Breast epithelium (tissue), 4 donors: ENCODE data around the gene BAIAP3. TPM values are rescaled to one million over a fixed set of nuclear protein-coding genes. Genes with fewer than 3 reads are reported as not detected.

Source experiments
- DNase-seq, 2 donors: peaks; one replicate each; pipeline ENCODE4 v3.0.0-alpha.2; 2019; ENCODE audit warnings: low spot score in 2 of 2
- H3K27ac ChIP-seq, 2 donors: fragments of 200-600 bp; sonication (generic) in 1 of 2; one replicate each; pipeline ENCODE4 v1.5.1; 2016 to 2019; ENCODE audit warnings: mild to moderate bottlenecking in 1 of 2
- H3K27me3 ChIP-seq, 2 donors: fragments of 200-600 bp; sonication (generic) in 1 of 2; one replicate each; pipeline versions ENCODE4 v1.5.1 to v1.6.0; 2017 to 2019; ENCODE audit warnings: control low read depth in 1 of 2, mild to moderate bottlenecking in 1 of 2
- H3K36me3 ChIP-seq: fragments of 200-600 bp; one replicate; pipeline ENCODE4 v1.5.1; 2019
- H3K4me1 ChIP-seq, 2 donors: fragments of 200-600 bp; sonication (generic); one replicate each; pipeline ENCODE4 v1.5.1; 2016 to 2019; ENCODE audit warnings: control low read depth in 1 of 2
- H3K4me3 ChIP-seq, 3 donors: fragments of 200-600 bp; sonication (generic); 1 replicate in 2 of 3; 2 replicates in 1 of 3; pipeline ENCODE4 v1.5.1; 2016 to 2019; ENCODE audit warnings: mild to moderate bottlenecking in 3 of 3, moderate library complexity in 2 of 3
- H3K9me3 ChIP-seq, 2 donors: fragments of 200-600 bp; sonication (generic) in 1 of 2; one replicate each; pipeline ENCODE4 v1.5.1; 2016 to 2019; ENCODE audit warnings: control low read depth in 1 of 2
- POLR2A ChIP-seq: fragments of 450-650 bp; IDR thresholded peaks from one replicate; pipeline ENCODE4 v1.6.1; 2016; ENCODE audit warnings: antibody characterized with exemption, mild to moderate bottlenecking, moderate library complexity
- POLR2AphosphoS5 ChIP-seq, 3 donors: sonication (generic); formaldehyde crosslinking; IDR thresholded peaks; one replicate each; pipeline ENCODE4 v1.6.1; 2017; ENCODE audit warnings: antibody characterized with exemption in 3 of 3
- intact Hi-C: fragments of 100-400 bp; cut with DNase I; formaldehyde crosslinking; loops from one replicate; pipeline ENCODE4 v1.15.1; 2023; ENCODE audit warnings: low total_unique reads
- total RNA-seq, 3 donors: library from RNA; depleted of rRNA; stranded (reverse); fragments of >200 nt; gene quantifications; one replicate each; pipeline ENCODE4 v1.1.0, GENCODE V29; 2016
- TF ChIP-seq, protein P1 (sequence below), 3 donors: fragments of 450-650 bp; IDR thresholded peaks; one replicate each; pipeline ENCODE4 v1.5.1; 2016 to 2017; ENCODE audit warnings: antibody characterized with exemption in 3 of 3, mild to moderate bottlenecking in 3 of 3, moderate library complexity in 3 of 3

Gene BAIAP3
- total RNA-seq, 3 donors from 2014 or later = 2.7 to 8.2 (median 7.3) TPM

DNA sequence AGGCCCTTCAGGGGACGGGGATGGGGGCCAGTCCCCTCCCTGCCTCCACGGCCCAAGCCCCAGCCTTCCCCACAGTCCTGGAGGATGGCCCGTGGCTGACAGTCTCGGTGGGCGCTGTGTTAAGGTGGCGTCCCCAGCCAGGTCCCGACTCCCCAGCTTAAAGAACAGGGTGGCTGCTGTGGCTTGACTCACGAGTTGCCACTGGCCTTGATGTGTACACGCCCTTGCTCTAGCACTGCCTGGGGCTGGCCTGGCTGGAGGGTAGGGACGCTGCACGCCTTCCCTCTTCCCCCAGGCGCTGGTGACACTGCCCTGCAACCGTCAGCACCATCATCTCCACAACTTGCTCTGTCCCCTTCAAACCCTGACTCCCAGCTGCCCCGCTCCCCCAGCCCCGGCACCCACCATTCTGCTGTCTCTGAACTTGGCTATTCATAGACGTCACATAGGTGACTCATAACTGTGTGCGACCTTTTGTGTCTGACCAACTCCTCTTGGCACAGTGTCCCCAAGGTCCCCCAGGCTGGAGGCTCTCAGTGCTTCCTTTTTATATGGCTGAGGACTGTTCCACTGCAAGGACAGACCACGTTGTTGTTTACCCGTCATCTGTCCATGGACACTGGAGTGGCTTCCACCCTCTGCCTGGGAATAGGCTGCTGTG lies 24.6 kb downstream of the BAIAP3 start:
- intact Hi-C loops = loop anchor here (2.0 kb wide), 1 partner anchor 23 kb away; no protein-coding TSS in a partner anchor
- peaks cover 8% of the 10 kb centered on the region for H3K36me3 ChIP-seq

DNA sequence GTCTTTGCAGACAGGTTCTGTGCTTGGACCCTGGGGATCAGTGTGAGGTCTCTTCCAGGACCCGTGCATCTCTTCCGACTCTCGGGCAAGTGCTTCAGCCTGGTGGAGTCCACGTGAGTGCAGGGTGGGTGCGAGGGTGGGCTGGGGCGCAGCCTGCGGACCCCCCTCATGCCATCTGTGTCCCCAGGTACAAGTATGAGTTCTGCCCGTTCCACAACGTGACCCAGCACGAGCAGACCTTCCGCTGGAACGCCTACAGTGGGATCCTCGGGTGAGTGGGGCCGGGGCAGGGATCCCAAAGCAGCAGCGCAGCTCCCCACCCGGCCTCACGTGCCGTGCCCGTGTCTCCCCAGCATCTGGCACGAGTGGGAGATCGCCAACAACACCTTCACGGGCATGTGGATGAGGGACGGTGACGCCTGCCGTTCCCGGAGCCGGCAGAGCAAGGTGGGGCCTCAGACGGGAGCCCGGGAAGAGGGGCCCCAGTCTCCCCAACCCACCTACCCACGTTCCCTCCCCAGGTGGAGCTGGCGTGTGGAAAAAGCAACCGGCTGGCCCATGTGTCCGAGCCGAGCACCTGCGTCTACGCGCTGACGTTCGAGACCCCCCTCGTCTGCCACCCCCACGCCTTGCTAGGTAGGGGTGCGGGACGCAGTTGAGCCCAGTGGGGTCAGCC lies 28.4 kb downstream of the BAIAP3 start:
- Histone ChIP-seq H3K27me3 (no peaks in the 10 kb centered on the region), H3K9me3 (no peaks in the 10 kb centered on the region), H3K4me1 (no peaks in the 10 kb centered on the region), H3K4me3 (no peak overlapping the region), H3K27ac (no peak overlapping the region), H3K36me3 (peaks cover 19% of the 10 kb centered on the region)
- intact Hi-C loops = no loop called here
- no peak for DNase-seq
- TF ChIP-seq, protein P1, sequence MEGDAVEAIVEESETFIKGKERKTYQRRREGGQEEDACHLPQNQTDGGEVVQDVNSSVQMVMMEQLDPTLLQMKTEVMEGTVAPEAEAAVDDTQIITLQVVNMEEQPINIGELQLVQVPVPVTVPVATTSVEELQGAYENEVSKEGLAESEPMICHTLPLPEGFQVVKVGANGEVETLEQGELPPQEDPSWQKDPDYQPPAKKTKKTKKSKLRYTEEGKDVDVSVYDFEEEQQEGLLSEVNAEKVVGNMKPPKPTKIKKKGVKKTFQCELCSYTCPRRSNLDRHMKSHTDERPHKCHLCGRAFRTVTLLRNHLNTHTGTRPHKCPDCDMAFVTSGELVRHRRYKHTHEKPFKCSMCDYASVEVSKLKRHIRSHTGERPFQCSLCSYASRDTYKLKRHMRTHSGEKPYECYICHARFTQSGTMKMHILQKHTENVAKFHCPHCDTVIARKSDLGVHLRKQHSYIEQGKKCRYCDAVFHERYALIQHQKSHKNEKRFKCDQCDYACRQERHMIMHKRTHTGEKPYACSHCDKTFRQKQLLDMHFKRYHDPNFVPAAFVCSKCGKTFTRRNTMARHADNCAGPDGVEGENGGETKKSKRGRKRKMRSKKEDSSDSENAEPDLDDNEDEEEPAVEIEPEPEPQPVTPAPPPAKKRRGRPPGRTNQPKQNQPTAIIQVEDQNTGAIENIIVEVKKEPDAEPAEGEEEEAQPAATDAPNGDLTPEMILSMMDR (IDR thresholded peaks at IDR 0.05) = no peak
- TF ChIP-seq POLR2AphosphoS5 (IDR thresholded peaks at IDR 0.05) (no peak), POLR2A (no peak)

More for the DNA sequence above, 24.6 kb downstream of the BAIAP3 start:
- Histone ChIP-seq H3K9me3 (no peaks in the 10 kb centered on the region), H3K4me1 (no peaks in the 10 kb centered on the region), H3K27me3 (no peaks in the 10 kb centered on the region), H3K27ac (no peak overlapping the region), H3K4me3 (no peak overlapping the region)
- no peak for DNase-seq
- no peak for TF ChIP-seq POLR2AphosphoS5 (IDR thresholded peaks at IDR 0.05)

DNA sequence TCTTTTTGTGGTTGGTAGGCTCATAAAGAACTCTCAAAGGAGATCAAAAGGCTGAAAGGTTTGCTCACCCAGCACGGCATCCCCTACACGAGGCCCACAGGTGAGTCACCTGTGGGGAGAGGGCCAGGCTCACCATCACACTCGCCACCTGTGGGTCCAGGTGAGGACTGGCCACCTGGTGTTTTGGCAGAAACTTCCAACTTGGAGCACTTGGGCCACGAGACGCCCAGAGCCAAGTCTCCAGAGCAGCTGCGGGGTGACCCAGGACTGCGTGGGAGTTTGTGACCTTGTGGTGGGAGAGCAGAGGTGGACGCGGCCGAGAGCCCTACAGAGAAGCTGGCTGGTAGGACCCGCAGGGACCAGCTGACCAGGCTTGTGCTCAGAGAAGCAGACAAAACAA lies 29.4 kb downstream of the BAIAP3 start:
- Histone ChIP-seq H3K27ac (no peak overlapping the region), H3K4me1 (no peaks in the 10 kb centered on the region), H3K27me3 (no peaks in the 10 kb centered on the region), H3K4me3 (no peak overlapping the region), H3K36me3 (peaks cover 19% of the 10 kb centered on the region), H3K9me3 (no peaks in the 10 kb centered on the region)
- no peak for DNase-seq
- intact Hi-C loops = no loop called here
- TF ChIP-seq, protein P1 (IDR thresholded peaks at IDR 0.05) = no peak
- TF ChIP-seq POLR2AphosphoS5 (IDR thresholded peaks at IDR 0.05) (no peak), POLR2A (no peak)

DNA sequence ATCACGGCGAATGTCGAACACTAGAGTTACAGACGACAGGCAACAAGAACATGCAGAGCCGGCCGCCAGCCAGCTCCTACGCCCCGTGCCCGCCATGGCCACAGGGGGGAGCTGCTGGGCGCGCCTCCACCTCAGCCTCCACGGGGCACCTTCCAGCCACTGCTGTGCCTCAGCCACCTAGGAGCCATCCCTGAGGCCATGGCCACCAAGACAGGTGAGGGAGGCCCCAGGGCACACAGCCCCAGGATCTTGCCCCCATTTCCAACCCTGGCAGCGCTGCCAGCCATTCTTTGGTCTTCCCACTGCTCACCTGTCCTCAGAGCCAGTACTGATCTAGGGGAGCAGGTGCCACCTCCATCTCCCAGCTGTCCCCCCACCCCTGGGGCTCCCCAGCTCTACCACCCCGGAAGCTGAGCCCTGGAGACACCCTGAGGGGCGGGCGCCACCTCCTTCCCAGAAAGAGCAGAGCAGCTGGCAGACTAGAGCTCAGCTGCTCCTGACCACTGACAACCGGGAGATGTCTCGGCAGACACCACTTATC lies 30.1 kb downstream of the BAIAP3 start:
- Histone ChIP-seq H3K36me3 (peaks cover 19% of the 10 kb centered on the region), H3K27ac (no peak overlapping the region), H3K4me1 (no peaks in the 10 kb centered on the region), H3K4me3 (no peak overlapping the region), H3K9me3 (no peaks in the 10 kb centered on the region), H3K27me3 (no peaks in the 10 kb centered on the region)
- peak in 1 of 2 donors; percentile 69 for DNase-seq
- intact Hi-C loops = no loop called here
- no peak for TF ChIP-seq POLR2A
- TF ChIP-seq POLR2AphosphoS5 (IDR thresholded peaks at IDR 0.05) = no peak
- TF ChIP-seq, protein P1 (IDR thresholded peaks at IDR 0.05) = peak; percentile 21 to 61 (median 57)

DNA sequence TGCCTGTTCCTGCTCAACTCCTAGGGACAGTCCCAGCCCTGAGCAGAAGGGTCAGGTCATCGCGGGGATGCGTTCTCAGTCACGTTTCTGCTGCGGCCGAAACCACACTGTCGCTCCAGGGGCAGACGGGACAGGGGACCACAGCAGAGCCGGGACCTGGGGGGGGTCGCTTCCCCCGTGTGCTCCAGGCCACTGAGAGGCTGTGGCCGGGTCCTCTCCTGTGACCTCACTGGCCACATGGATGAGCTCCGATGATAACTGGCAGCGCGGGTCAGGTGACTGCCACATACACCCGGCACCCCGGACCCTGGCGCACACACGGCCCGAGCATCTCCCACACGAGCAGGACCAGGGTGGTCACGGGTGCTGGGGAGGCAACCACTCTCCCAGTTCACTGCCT lies 31.1 kb downstream of the BAIAP3 start:
- Histone ChIP-seq H3K27ac (no peak overlapping the region), H3K4me3 (no peak overlapping the region), H3K36me3 (peaks cover 19% of the 10 kb centered on the region), H3K4me1 (no peaks in the 10 kb centered on the region), H3K27me3 (no peaks in the 10 kb centered on the region), H3K9me3 (no peaks in the 10 kb centered on the region)
- TF ChIP-seq, protein P1 (IDR thresholded peaks at IDR 0.05) = no peak
- no peak for TF ChIP-seq POLR2A
- no peak for TF ChIP-seq POLR2AphosphoS5 (IDR thresholded peaks at IDR 0.05)
- no peak for DNase-seq
- intact Hi-C loops = no loop called here
